ENCODE data around the gene IGFLR1. TPM values are rescaled to one million over a fixed set of nuclear protein-coding genes. Genes with fewer than 3 reads are reported as not detected.

IGFLR1 gene
- polyA plus RNA-seq, 1 of the 3 experiments (the other 2 are of a cell fraction), result 5.6 TPM

GRCh38 chr19:35712567-35713505 lies 29.4 kb downstream of the IGFLR1 start:
- no peaks in the 10 kb centered on the region for H4K20me1 ChIP-seq (ENCODE audit: insufficient read depth)
- 75% methylated on average over 11 of the region's 11 CpGs for WGBS (ENCODE audit: low lambda C conversion rate)
- H3K36me3 ChIP-seq (replicated peaks in 1 of 2; ENCODE audit: control insufficient read depth in 1 of 2, insufficient read depth in 2 of 2, low read length in 1 of 2), result no peaks in the 10 kb centered on the region
- ChIA-PET CTCF (interaction anchor here (1.7 to 2.6 kb wide), 4 partner anchors 10 to 164 kb away, joined by 5 to 7 read pairs (median 7); no protein-coding TSS in a partner anchor), POLR2A (interaction anchor here (2.0 kb wide), 1 partner anchor 10 kb away, joined by 7 read pairs; no protein-coding TSS in a partner anchor)
- no peak overlapping the region for H3K4me2 ChIP-seq
- no peak overlapping the region for H2AFZ ChIP-seq (ENCODE audit: low read depth)
- H3K9ac ChIP-seq, result no peak overlapping the region
- DNase-seq, result no peak
- no peaks in the 10 kb centered on the region for H3K79me2 ChIP-seq (ENCODE audit: insufficient read depth)
- H3F3A ChIP-seq (replicated peaks; ENCODE audit: insufficient read depth), result peaks cover 6% of the 10 kb centered on the region
- H3K4me3 ChIP-seq (ENCODE audit: low read depth in 2 of 2, low read length in 1 of 2), result no peak overlapping the region
- H3K27me3 ChIP-seq (ENCODE audit: insufficient read depth), result no peaks in the 10 kb centered on the region
- H3K27ac ChIP-seq (ENCODE audit: low read depth in 2 of 2, low read length in 1 of 2), result no peak overlapping the region
- H3K9me3 ChIP-seq, result no peaks in the 10 kb centered on the region
- no peak for TF ChIP-seq SMC3 (IDR thresholded peaks at IDR 0.05; ENCODE audit: low read depth, low read length)
- no peak for TF ChIP-seq EZH2phosphoT487 (IDR thresholded peaks at IDR 0.05; ENCODE audit: borderline replicate concordance, low read depth)
- TF ChIP-seq POLR2AphosphoS5 (IDR thresholded peaks at IDR 0.05; ENCODE audit: low read depth, low read length), result no peak
- peaks cover 5 to 13% of the 10 kb centered on the region in 2 experiments; a peak in 2 of 4 replicates for H3K4me1 ChIP-seq (ENCODE audit: control insufficient read depth in 1 of 2, insufficient read depth in 2 of 2, low read depth in 1 of 2, low read length in 1 of 2)
- no peaks in the 10 kb centered on the region for H3K9me2 ChIP-seq

- CTCF ChIA-PET, result interaction anchor here (1.2 to 2.1 kb wide), 5 partner anchors 8 to 162 kb away, joined by 3 to 7 read pairs (median 5); no protein-coding TSS in a partner anchor
- H3K27me3 ChIP-seq (ENCODE audit: insufficient read depth), result no peaks in the 10 kb centered on the region
- no peak for DNase-seq
These were observed 31.2 kb downstream of the IGFLR1 start for GRCh38 chr19:35710784-35711723.

GRCh38 chr19:35708391-35708790 lies 33.9 kb downstream of the IGFLR1 start:
- no peak overlapping the region for H3K4me2 ChIP-seq
- no peak overlapping the region for H3K27ac ChIP-seq (ENCODE audit: low read depth in 2 of 2, low read length in 1 of 2)
- H4K20me1 ChIP-seq (ENCODE audit: insufficient read depth), result no peaks in the 10 kb centered on the region
- no peaks in the 10 kb centered on the region for H3K36me3 ChIP-seq (replicated peaks in 1 of 2; ENCODE audit: control insufficient read depth in 1 of 2, insufficient read depth in 2 of 2, low read length in 1 of 2)
- 45% methylated on average over 1 of the region's 1 CpG for WGBS (ENCODE audit: low lambda C conversion rate)
- no peak for DNase-seq
- no peaks in the 10 kb centered on the region for H3K4me1 ChIP-seq (ENCODE audit: control insufficient read depth in 1 of 2, insufficient read depth in 2 of 2, low read depth in 1 of 2, low read length in 1 of 2)
- H2AFZ ChIP-seq (ENCODE audit: low read depth), result no peak overlapping the region
- ChIA-PET CTCF (interaction anchor here (1.8 kb wide), 1 partner anchor 15 kb away, joined by 6 read pairs; no protein-coding TSS in a partner anchor), POLR2A (no interaction called here)
- no peak overlapping the region for H3K4me3 ChIP-seq (ENCODE audit: low read depth in 2 of 2, low read length in 1 of 2)
- H3K9me3 ChIP-seq, result no peaks in the 10 kb centered on the region
- H3F3A ChIP-seq (replicated peaks; ENCODE audit: insufficient read depth), result no peaks in the 10 kb centered on the region
- no peaks in the 10 kb centered on the region for H3K79me2 ChIP-seq (ENCODE audit: insufficient read depth)
- no peak overlapping the region for H3K9ac ChIP-seq
- H3K9me2 ChIP-seq, result no peaks in the 10 kb centered on the region
- H3K27me3 ChIP-seq (ENCODE audit: insufficient read depth), result no peaks in the 10 kb centered on the region
- TF ChIP-seq ELF1 (IDR thresholded peaks at IDR 0.05) (no peak), TEAD4 (IDR thresholded peaks at IDR 0.05; ENCODE audit: borderline replicate concordance, insufficient read depth) (no peak), NRF1 (IDR thresholded peaks at IDR 0.05; ENCODE audit: low read depth, low read length) (no peak), EP300 (IDR thresholded peaks at IDR 0.05; ENCODE audit: borderline replicate concordance in 1 of 2, low read depth in 1 of 2, low read length in 1 of 2) (no peak), EZH2phosphoT487 (IDR thresholded peaks at IDR 0.05; ENCODE audit: borderline replicate concordance, low read depth) (no peak), CHD2 (IDR thresholded peaks at IDR 0.05; ENCODE audit: low read length, partially characterized antibody) (no peak), ZBTB33 (IDR thresholded peaks at IDR 0.05; ENCODE audit: borderline replicate concordance, low read depth) (no peak), YY1 (IDR thresholded peaks at IDR 0.05; ENCODE audit: low read depth) (no peak), POLR2AphosphoS5 (IDR thresholded peaks at IDR 0.05; ENCODE audit: low read depth, low read length) (no peak), FOXJ3 (CRISPR knock-in tag; IDR thresholded peaks at IDR 0.05) (no peak), MAX (IDR thresholded peaks at IDR 0.05; ENCODE audit: low read depth) (no peak), RAD21 (IDR thresholded peaks at IDR 0.05; ENCODE audit: low read length) (no peak), MEF2A (IDR thresholded peaks at IDR 0.05; ENCODE audit: borderline replicate concordance, low read depth) (no peak)

More at GRCh38 chr19:35710784-35711723, 31.2 kb downstream of the IGFLR1 start:
- POLR2A ChIA-PET, result interaction anchor here (0.7 kb wide), 1 partner anchor 65 kb away, joined by 4 read pairs; no protein-coding TSS in a partner anchor
- Histone ChIP-seq H3K27ac (ENCODE audit: low read depth in 2 of 2, low read length in 1 of 2) (no peak overlapping the region), H3K4me3 (ENCODE audit: low read depth in 2 of 2, low read length in 1 of 2) (no peak overlapping the region), H3K36me3 (replicated peaks in 1 of 2; ENCODE audit: control insufficient read depth in 1 of 2, insufficient read depth in 2 of 2, low read length in 1 of 2) (no peaks in the 10 kb centered on the region), H3K9me2 (no peaks in the 10 kb centered on the region), H3K4me2 (no peak overlapping the region), H4K20me1 (ENCODE audit: insufficient read depth) (no peaks in the 10 kb centered on the region), H3F3A (replicated peaks; ENCODE audit: insufficient read depth) (no peaks in the 10 kb centered on the region), H3K79me2 (ENCODE audit: insufficient read depth) (no peaks in the 10 kb centered on the region), H3K9me3 (no peaks in the 10 kb centered on the region), H2AFZ (ENCODE audit: low read depth) (no peak overlapping the region), H3K9ac (no peak overlapping the region), H3K4me1 (ENCODE audit: control insufficient read depth in 1 of 2, insufficient read depth in 2 of 2, low read depth in 1 of 2, low read length in 1 of 2) (peaks cover 3 to 7% of the 10 kb centered on the region in 2 experiments; a peak in 2 of 4 replicates)
- 37% methylated on average over 13 of the region's 13 CpGs for WGBS (ENCODE audit: low lambda C conversion rate)
- TF ChIP-seq GATA2 (CRISPR knock-in tag; IDR thresholded peaks at IDR 0.05), result no peak
- TF ChIP-seq FOXJ3 (CRISPR knock-in tag; IDR thresholded peaks at IDR 0.05), result no peak
- TF ChIP-seq GABPA (IDR thresholded peaks at IDR 0.05; ENCODE audit: low read depth), result no peak
- TF ChIP-seq MEF2A (IDR thresholded peaks at IDR 0.05; ENCODE audit: borderline replicate concordance, low read depth), result no peak
- TF ChIP-seq POLR2AphosphoS5 (IDR thresholded peaks at IDR 0.05; ENCODE audit: low read depth, low read length), result no peak
- no peak for TF ChIP-seq RXRA (IDR thresholded peaks at IDR 0.05; ENCODE audit: borderline replicate concordance, low read depth)
- TF ChIP-seq RFX5 (IDR thresholded peaks at IDR 0.05; ENCODE audit: low read length), result no peak
